ENCODE data around the gene PTPRG.
"Not testable (repeated sequence)": the region's sequence is repeated elsewhere in the genome, so short reads cannot be mapped to it uniquely, and the experiment has no call there.

The PTPRG gene

DNA sequence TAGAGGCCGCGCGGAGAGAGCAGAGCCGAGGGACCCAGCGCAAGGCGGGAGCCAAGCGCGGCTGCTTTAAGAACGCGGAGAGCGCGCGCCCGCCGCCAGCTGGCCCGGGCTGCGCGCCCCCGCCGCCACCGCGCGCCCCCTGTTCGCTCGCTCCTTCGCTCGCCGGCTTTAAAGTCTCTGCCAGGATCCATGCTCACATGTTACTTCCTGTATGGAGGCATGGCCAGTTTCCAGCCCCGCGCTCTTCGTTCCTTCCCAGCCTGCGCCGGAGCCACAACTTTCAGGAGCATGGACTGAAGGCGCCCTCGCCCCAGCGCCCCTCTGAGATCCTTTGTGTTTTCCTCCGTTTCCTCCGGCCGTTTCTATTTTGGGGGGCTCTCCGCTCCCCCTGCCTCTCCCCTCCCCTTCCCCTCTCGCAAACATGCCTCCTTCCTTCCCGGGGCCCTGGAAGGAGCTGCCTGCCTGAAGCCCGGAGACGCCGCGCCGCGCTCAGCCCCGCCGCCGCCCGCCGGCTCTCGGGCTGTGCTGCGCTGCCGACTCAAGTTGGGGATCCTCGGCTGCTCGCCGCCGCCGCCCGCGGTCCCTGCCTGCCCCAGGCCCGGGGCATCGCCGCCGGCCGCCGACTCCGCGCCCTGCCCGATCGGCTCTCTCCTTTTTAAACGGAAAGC, at the start of gene PTPRG:
TSS of gene PTPRG (plus strand) at position 198 of the 668 bp plus-strand sequence. CDS start 717 bp downstream, outside the sequence.
- peak in 1 of 2 experiments; percentile 15 for DNase-seq (ENCODE audit: low read depth in 2 of 2)

DNA sequence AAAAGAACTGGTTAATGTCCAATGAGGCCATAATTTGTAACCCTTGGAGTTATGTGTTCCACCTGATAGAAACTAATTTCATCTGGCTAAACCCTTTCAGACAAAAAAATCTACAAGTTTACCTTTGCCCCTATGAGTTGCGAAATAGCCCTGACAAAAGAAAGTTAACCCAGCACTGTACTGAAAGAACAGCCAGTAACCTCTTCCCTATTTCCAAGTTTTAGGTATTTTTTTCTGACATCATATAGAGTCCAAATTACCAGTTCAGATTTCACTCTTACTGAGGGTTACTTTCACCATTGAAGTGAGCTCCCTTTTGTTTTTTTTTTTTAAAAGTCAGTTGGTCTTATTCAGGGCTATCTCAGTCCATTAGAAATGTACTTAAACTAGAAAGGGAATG, 42.8 kb upstream of the PTPRG start:
- DNase-seq (ENCODE audit: low read depth in 2 of 2): no peak

DNA sequence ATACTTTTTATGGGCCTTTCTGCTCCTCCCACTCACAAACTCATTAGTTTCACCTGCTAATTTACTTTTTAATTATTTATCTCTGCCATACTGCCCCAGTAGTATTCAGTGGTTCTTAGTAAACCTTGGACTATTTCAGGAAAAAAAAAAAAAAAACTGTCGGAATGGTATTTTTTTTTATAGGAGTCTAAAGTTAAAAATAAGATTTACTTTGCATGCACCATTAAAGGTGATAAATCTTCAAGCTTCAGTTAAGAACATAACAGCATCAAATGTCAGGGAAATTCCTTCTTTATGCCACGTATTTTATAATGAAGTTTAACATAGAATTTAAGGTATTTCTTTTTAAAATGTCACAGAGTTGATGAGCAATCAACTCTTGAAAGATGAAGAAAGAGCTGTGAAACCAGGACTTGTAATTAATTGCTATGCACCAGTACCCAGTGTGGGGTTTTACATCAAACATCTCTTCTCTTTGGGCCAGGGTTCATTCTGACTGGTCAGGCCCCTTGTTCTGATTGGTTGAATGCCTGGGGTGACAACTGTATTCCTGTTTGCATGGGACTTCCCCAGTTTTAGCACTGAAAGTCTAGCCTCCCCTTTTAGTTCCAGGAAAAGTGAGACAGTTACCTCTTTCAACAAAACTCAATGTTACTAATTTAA, 40.3 kb upstream of the PTPRG start:
- peak in 1 of 2 experiments; percentile 17 for DNase-seq (ENCODE audit: low read depth in 2 of 2)

DNA sequence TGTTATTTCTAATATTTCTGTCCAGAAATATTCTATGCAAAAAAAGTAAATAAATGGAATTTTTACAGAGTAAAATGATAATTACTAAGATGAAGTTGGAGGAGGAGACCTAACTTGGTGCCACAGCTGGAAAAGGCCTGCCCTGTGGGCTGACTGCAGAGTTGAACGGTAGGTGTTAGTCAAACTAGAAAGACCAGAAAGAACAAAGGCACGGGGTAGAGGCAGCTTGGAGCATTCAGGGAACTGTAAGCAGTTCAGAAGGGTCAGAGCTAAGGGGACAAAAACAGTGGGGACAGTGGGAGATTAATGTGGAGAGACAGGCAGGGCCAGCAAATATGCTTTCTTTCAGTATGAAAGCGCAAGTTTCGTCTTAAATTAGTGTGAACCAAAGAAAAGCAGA, 39.3 kb upstream of the PTPRG start:
- DNase-seq (ENCODE audit: low read depth in 2 of 2): no peak

DNA sequence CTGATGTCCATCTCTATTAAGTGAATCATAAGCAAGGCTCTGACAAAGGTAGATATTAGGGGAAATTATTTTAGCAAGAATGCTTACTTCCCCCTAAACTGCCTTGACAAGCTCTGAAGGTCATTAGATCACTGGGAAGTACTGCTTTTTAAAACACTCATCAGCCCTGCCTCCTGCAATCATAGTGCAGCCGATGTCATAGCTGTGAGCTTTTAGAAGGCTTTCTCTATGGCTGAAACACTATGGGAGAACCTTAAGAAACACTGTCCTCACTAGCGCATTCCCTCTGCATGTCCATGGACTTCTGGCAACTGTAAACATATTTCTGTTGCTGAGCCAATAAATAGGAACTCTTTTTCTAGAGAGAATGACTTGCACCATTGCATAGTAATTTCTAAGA, 38.7 kb upstream of the PTPRG start:
- DNase-seq (ENCODE audit: low read depth in 2 of 2): no peak

DNA sequence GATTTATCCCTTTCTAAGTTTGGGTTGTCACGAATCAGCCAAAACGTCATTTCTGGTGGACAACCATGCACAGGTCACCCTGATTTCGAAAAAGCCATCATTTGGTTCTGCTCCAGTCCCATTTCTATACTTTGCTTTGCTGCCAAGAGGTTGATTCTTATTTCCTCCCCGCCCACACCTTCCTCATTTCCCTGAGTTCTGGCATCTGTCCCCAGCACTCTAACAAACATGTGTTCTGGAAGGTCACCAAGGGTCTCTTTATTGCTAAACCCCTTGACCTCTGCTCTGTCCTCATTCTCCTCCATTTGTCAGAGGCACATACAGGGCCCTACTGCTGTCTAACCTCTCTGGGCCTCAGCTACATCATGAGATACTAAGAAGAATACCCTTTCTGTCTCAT, 36.4 kb upstream of the PTPRG start:
- DNase-seq (ENCODE audit: low read depth in 2 of 2): no peak

DNA sequence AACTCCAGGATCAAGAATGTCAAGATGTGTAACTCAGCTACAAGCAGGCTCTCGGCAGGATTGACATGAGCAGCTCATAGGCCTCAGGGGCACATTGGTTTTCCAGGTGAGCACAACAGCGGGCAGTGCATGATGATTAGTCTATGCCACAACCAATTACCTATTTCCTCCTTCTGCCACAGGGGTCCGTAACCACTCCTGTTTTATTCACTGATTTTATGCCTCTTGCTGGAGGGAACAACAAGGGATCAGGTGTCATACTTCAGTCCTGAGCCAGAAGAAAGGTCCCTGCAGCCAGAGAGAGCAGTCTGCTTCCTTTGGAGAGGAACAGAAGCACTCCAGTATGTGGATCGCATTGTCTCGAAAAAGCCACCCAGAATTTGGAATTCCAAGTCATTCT, 35.1 kb upstream of the PTPRG start:
- no peak for DNase-seq (ENCODE audit: low read depth in 2 of 2)

DNA sequence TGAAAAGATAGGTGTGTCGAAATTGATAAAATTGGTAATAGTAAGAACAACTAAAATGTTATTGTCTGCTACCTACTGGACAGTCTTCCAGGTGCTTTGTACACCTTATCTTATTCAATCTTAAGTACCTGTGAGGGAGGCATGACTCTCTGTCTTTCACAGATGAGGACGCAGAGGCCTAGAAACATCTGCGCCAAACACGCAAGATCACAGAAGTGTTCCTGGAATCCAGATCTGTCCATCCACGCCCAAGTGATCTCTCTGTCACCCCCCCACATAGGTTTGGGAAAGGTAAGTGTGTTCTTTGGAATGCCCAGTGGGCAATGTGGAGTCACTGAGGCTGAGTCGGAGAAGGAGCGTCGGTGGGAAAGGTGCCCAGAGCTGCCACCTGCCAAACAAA, 34.4 kb upstream of the PTPRG start:
- no peak for DNase-seq (ENCODE audit: low read depth in 2 of 2)

DNA sequence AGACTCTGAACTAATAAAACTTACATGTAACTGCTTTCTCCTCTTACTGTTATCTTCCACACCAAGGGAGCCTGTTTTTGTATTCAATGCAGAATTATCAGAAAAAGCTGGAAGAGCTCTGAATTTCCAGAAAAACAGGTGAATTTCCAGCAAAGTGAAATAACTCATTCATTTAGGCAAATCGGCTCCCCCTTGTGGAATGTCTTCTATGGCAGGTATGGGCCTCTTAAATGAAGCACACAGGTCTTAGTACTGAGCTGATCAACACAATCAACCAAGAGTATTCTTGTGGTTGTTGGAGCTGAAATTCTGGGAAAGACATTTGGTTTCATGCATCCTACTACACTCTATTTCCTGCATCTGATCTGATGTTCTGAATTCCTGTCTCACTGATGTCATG, 31.0 kb upstream of the PTPRG start:
- no peak for DNase-seq (ENCODE audit: low read depth in 2 of 2)

DNA sequence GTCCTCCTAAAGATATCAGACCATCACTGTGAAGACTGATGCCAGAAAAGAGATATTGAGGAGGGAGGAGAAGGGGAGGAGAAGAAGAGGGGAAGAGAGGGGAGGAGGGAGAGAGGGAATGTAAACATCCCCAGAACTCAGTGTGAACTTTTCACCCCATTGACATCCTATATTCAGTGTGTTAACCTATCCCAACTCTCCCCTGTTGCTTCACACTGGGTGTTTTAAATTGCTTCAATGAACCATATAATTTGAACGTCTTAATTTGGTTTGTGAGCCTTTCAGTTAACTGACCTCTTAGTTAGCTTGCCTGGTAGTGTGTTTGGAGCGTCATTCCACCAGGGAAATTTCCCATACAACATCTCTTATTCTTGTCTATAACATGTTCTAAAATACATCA, 29.8 kb upstream of the PTPRG start:
- no peak for DNase-seq (ENCODE audit: low read depth in 2 of 2)

DNA sequence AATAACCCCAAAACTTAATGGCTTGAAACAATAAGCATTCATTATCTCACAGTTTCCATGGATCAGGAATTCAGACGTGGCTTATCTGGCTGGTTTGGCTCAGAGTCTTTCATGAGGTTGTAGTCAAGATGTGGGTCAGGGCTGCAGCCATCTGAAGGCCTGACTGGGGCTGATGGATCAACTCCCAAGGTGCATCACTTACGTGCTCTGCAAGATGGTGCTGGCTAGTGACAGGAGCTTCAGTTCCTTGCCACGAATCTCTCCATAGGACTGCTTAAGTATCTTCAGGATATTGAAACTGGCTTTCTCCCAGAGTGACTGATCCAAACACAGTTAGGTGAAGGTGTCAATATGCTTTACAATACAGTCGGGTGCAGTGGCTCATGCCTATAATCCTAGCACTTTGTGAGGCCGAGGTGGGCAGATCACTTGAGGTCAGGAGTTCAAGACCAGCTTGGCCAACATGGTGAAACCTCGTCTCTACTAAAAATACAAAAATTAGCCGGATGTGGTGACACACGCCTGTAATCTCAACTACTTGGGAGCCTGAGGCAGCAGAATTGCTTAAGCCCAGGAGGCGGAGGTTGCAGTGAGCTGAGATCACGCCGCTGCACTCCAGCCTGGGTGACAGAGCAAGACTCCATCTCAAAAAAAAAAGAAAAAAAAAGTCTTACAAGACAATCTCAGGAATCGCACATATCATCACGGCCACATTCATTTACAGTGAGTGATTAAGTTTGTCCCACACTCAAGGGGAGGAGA, 28.5 kb upstream of the PTPRG start:
- no peak for DNase-seq (ENCODE audit: low read depth in 2 of 2)

DNA sequence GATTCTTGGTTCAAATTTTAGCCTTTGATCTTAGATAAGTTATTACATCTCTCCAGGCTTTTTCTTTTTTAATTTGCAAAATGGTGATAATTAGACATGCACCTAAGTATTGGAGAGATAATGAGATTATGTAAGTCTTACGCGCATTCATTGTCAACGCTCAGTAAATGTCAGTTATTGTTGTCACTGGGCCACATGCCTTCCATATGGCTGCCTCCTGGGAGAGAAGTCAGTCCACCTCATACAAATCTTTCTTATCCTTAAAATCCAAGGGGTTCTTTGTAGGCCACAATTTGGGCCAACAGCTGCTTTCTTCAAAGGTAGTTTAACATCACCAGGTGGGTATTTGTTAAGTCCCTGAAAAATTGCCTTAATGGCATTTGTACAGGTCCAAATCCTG, 25.5 kb upstream of the PTPRG start:
- no peak for DNase-seq (ENCODE audit: low read depth in 2 of 2)

DNA sequence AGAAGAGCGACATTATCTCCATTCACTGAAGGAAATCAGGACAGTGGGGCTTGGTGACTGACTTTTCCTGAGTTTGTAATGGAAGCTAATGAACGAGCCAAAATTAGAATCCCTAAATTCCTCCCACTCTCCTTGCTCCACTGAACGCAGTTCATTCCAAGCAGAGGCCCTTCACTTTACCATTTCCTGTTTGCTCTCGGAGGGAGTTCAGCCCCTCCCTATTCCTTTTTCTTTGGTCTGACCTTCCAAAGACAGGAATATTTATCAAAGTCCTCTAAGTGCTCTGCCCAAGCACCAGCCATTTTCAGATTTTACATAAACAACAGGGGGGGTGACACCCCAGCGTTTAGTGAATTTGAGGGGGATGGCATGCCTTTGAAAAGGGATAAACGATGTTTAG, 24.0 kb upstream of the PTPRG start:
- DNase-seq (ENCODE audit: low read depth in 2 of 2): no peak

DNA sequence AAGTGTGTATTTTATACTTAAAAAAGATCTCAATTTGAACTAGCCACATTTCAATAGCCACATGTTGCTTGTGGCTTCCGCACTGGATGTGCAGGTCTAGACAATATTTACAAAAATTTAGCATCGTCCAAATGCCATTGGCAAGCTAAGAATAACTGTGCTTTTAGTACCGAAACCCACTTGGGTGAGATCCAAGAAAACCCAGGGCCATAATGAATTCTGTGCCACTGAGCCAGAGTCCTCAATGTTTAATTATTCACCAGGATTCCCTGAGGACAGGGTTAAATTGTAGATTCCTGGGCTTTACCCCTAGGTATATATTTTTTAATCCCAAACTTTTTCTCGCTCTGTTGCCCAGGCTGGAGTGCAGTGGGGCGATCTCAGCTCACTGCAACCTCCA, 22.9 kb upstream of the PTPRG start:
- no peak for DNase-seq (ENCODE audit: low read depth in 2 of 2)

DNA sequence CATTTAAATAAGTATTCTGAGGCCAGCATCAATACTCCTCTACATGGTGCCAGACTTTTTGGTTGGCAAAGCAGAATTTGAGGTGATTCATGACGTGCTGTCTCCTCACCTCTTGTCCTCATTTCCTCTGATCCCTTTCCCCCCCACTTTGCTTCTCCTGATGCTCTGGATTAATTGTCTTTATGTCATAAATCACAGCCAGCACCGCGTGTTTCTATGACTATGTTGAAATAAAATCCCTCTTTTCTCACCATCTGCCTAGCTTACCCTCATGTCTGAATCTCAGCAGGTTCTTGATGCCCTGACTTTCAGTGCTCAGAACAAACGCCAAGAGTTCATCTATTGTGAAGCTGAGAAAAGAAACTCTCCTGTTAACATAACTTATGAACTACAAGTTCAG, 19.7 kb upstream of the PTPRG start:
- no peak for DNase-seq (ENCODE audit: low read depth in 2 of 2)

DNA sequence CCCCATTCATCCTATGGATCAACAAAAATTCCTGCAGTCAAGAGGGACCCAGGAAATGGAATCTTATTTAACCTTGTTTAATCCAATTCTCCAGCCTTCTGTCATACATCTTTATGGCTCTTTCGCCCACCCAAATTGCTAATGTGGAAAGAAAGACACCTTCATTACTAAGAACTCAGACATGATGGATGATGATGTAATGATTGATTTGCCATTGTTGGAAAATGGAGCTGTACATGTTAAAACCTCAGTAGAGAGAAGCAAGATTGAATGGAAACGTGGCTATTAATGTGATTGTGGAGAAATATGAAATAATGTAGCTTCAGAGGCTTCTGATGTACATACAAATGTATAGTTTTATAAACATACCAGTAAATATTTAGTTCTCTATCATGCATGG, 15.7 kb upstream of the PTPRG start:
- DNase-seq (ENCODE audit: low read depth in 2 of 2): no peak

DNA sequence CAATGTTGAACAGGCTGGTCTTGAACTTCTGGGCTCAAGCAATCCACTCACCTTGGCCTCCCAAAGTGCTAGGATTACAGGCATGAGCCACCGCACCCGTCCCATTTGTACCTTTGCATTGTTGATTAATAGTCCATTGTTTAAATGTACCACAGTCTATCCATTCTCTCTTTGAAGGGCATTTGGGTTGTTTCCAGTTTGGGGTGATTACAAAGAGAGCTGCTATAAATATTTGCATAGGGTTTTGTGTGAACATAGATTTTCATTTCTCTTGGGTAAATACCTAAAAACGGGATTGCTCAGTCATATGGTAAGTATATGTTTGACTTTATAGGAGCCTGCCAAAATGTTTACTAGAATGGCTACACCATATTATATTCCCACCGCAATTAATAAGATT, 13.7 kb upstream of the PTPRG start:
- DNase-seq (ENCODE audit: low read depth in 2 of 2): no peak

DNA sequence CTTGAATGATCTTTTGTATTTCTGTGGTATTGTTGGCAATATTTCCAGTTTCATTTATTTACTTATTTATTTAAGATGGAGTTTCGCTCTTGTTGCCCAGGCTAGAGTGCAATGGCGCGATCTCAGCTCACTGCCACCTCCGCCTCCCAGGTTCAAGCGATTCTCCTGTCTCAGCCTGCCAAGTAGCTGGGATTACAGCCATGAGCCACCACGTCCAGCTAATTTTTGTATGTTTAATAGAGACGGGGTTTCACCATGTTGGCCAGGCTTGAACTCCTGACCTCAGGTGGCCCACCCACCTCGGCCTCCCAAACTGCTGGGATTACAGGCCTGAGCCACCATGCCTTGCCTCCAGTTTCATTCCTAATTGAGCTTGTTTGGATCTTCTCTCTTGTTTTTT, 8.7 kb upstream of the PTPRG start:
- not testable (repeated sequence) for DNase-seq (ENCODE audit: low read depth in 2 of 2)

DNA sequence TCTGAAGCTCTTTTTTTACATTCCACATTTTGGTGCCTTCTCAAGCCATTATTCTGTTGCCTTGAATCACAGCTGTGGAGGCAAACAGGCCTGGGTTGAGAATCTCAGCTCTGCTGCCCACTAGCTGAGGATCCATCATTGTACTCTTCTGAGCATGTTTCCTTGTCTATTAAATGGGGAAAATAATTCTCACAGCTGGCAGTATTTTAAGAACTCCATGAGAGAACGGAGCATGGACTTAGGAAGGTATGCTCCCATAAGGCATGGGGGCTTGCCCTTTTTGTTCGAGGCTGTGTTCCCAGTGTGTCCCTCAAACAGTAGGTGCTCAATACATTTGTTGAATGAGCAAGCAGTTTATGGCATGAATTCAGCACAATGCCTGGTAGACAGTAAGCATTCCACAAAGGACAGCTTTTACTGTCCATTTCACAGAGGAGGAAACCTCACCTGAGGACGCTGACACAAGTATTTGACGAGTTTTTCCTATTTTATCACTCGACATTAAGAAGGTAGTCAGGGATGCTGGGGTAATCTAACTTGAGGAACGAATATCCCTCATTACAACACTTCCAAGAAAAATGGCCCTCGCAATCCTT, 2.1 kb upstream of the PTPRG start:
- DNase-seq (ENCODE audit: low read depth in 2 of 2): no peak

DNA sequence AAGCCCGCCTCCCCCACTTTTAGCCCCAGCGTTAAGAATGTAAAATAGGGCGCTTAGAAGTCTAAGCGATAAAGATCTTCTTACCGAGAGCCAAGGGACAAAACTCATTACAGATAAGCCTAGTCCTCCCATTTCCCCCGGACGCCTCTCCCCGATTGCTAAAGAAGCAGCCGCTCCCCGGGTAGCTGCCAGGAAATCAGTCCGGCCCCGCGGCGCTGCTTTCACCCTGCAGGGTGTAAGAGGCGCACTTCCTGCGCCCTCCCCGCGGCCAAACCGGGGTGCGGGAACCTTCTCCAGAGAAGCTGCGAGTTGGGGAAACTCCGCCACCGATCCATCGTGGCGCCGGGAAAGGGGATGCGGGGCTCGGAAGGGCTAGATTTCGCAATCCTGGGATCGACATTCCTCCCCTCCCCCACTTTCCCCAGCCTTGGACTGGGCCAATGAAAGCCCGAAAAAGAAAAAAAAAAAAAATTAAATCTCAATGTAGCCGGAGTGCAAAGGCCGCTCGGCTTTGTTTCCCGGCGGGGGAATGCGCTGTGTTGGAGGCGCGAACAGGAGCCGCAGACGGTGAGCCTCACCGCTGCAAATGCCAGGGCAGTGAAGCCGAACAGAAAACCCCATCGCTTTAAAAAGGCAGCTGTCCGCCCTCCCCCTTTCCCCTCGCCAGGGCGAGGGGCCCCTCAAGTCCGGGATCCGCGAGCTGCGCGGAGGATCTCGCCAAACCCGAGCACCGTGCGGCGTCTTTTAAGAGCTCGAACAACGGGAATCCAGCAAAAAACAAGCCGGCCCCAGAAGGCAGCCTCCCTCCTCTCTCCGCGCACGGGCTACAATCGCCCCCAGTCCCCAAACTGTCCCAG, 626 bp upstream of the PTPRG start:
- DNase-seq (ENCODE audit: low read depth in 2 of 2): peak in 1 of 2 experiments; percentile 28

DNA sequence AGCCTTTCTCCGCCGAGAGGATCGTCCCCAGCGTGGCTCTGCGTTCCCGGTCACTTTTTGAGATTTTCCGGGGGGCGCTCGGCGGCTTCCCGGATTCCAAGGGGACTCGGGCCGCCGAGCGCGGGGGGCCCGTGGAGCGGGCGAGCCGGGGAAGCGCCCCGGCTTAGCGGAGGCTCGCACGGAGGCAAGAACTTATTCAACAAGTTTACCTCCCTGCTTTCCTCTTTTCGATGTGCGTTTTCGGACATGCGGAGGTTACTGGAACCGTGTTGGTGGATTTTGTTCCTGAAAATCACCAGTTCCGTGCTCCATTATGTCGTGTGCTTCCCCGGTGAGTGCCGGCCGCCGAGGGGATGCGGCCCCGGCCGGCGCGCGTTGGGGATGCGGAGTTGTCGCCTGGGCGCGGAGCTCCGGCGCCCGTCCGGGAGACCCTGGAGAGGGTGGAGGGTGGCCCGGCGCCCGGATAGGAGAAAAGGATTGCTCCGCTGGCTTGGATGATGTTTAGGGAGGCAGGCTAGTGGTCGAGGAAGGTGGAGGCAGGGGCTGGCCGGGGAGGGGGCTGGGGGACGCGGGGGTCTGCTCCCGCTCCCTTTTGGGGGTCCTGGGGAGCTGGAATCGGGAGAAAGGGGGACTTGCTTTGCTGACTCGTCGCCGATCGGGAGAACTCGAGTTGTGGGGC, 810 bp downstream of the PTPRG start:
- no peak for DNase-seq (ENCODE audit: low read depth in 2 of 2)
